Measurements from ENCODE around the gene LRRC75B.

The LRRC75B gene

DNA sequence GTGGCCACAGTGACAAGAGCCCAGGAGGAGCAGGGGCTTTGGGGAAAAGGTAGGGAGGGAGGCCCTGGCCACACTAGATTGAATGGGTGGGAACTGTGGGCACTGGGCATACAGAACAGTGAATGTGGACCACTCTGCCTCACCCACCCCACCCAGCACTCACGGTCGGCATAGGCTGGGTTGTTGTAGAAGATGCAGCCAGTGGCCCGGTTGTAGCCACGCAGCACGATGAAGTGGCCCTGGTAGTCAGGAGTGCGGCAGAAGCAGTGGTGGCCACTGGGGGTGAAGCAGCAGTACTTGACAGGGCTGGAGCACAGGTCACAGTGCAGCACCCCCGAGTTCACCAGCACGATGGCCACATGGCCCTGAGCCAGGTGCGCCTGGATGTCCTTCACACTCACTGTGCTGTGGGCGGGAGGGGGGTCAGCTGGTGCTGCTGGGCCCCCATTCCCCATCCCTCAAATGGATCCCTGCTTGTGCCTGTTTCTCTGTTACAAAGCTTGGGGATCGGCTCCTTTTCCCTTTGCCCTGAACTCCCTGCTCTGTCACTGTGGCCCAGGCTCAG, 49.1 kb downstream of the LRRC75B start:
- TF ChIP-seq EZH2 (IDR thresholded peaks at IDR 0.05; ENCODE audit: borderline replicate concordance, low read length) = no peak
- TF ChIP-seq, protein P1, sequence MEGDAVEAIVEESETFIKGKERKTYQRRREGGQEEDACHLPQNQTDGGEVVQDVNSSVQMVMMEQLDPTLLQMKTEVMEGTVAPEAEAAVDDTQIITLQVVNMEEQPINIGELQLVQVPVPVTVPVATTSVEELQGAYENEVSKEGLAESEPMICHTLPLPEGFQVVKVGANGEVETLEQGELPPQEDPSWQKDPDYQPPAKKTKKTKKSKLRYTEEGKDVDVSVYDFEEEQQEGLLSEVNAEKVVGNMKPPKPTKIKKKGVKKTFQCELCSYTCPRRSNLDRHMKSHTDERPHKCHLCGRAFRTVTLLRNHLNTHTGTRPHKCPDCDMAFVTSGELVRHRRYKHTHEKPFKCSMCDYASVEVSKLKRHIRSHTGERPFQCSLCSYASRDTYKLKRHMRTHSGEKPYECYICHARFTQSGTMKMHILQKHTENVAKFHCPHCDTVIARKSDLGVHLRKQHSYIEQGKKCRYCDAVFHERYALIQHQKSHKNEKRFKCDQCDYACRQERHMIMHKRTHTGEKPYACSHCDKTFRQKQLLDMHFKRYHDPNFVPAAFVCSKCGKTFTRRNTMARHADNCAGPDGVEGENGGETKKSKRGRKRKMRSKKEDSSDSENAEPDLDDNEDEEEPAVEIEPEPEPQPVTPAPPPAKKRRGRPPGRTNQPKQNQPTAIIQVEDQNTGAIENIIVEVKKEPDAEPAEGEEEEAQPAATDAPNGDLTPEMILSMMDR (IDR thresholded peaks at IDR 0.05; ENCODE audit: low read length) = no peak
- Histone ChIP-seq H3K9me3 (ENCODE audit: low read length) (no peaks in the 10 kb centered on the region), H3K4me1 (ENCODE audit: insufficient read depth, low read length, severe bottlenecking) (no peaks in the 10 kb centered on the region), H3K27ac (ENCODE audit: low read depth, low read length, poor library complexity, severe bottlenecking) (no peak overlapping the region), H2AFZ (ENCODE audit: low read length) (no peak overlapping the region), H3K27me3 (ENCODE audit: insufficient read depth, low read length) (no peaks in the 10 kb centered on the region), H3K9ac (ENCODE audit: low read length) (no peak overlapping the region), H3K4me3 (ENCODE audit: low read depth, low read length, poor library complexity, severe bottlenecking) (no peak overlapping the region), H4K20me1 (ENCODE audit: insufficient read depth, low read length) (no peaks in the 10 kb centered on the region), H3K79me2 (ENCODE audit: insufficient read depth, low read length) (no peaks in the 10 kb centered on the region), H3F3A (ENCODE audit: insufficient read depth, low read length) (no peaks in the 10 kb centered on the region), H3K36me3 (ENCODE audit: insufficient read depth, low read length) (peaks cover 82% of the 10 kb centered on the region), H3K4me2 (ENCODE audit: low read length) (no peak overlapping the region), H3K9me2 (ENCODE audit: low read depth, low read length) (no peaks in the 10 kb centered on the region)

DNA sequence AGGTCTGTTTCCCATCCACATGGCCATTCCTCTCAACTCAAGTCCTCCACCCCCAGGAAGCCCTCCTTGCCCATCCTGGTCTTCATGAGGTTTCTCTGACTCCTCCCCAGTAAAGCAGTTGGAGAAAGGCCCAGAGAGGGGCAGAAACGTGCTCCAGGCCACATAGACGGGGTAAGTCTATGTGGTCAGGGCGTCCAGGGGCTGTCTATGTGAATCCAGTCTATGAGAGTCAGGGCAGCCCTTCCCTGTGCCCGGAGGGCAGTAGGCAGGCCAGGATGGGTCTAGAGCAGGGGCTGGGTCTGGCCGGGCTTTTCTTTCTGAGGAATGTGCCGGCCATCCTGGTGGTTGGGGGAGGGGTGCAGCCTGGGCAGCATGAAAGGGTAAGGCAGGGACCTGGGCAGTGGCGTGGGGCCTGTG, 49.7 kb downstream of the LRRC75B start:
- H3K27me3 ChIP-seq (ENCODE audit: insufficient read depth, low read length) = no peaks in the 10 kb centered on the region
- H3K27ac ChIP-seq (ENCODE audit: low read depth, low read length, poor library complexity, severe bottlenecking) = no peak overlapping the region
- H3K9me3 ChIP-seq (ENCODE audit: low read length) = no peaks in the 10 kb centered on the region
- H3K4me3 ChIP-seq (ENCODE audit: low read depth, low read length, poor library complexity, severe bottlenecking) = no peak overlapping the region
- no peaks in the 10 kb centered on the region for H3K9me2 ChIP-seq (ENCODE audit: low read depth, low read length)
- H3F3A ChIP-seq (ENCODE audit: insufficient read depth, low read length) = no peaks in the 10 kb centered on the region
- TF ChIP-seq, protein P1 (IDR thresholded peaks at IDR 0.05; ENCODE audit: low read length) = no peak
- TF ChIP-seq EZH2 (IDR thresholded peaks at IDR 0.05; ENCODE audit: borderline replicate concordance, low read length) = no peak
- no peaks in the 10 kb centered on the region for H3K79me2 ChIP-seq (ENCODE audit: insufficient read depth, low read length)
- H2AFZ ChIP-seq (ENCODE audit: low read length) = no peak overlapping the region
- no peak overlapping the region for H3K9ac ChIP-seq (ENCODE audit: low read length)
- no peaks in the 10 kb centered on the region for H4K20me1 ChIP-seq (ENCODE audit: insufficient read depth, low read length)
- peaks cover 77% of the 10 kb centered on the region for H3K36me3 ChIP-seq (ENCODE audit: insufficient read depth, low read length)
- no peaks in the 10 kb centered on the region for H3K4me1 ChIP-seq (ENCODE audit: insufficient read depth, low read length, severe bottlenecking)
- H3K4me2 ChIP-seq (ENCODE audit: low read length) = no peak overlapping the region

DNA sequence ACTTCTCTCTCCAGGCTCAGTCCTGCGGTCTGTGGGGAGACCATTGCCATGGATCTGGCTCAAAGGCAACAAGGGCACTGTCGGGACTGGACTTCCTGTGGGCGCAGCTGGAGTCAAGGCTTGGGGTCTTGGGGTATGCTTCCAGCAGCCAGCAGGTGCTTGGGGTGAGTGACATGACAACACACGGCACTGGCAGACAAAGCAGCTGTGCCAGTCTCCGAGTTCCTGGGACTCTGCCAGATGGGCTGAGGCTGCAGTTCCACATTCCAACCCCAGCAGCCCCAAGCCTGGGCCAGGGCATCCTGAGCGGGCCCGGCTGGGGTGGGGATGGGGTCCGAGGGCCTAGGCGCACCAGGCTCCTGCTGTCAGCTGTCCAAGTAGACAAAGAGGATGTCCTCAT, 50.2 kb downstream of the LRRC75B start:
- Histone ChIP-seq H3K79me2 (ENCODE audit: insufficient read depth, low read length) (no peaks in the 10 kb centered on the region), H3K4me3 (ENCODE audit: low read depth, low read length, poor library complexity, severe bottlenecking) (no peak overlapping the region), H3K36me3 (ENCODE audit: insufficient read depth, low read length) (peaks cover 72% of the 10 kb centered on the region), H3K9ac (ENCODE audit: low read length) (no peak overlapping the region), H4K20me1 (ENCODE audit: insufficient read depth, low read length) (no peaks in the 10 kb centered on the region), H3F3A (ENCODE audit: insufficient read depth, low read length) (no peaks in the 10 kb centered on the region), H3K9me2 (ENCODE audit: low read depth, low read length) (no peaks in the 10 kb centered on the region), H3K27ac (ENCODE audit: low read depth, low read length, poor library complexity, severe bottlenecking) (no peak overlapping the region), H2AFZ (ENCODE audit: low read length) (no peak overlapping the region), H3K4me2 (ENCODE audit: low read length) (no peak overlapping the region), H3K27me3 (ENCODE audit: insufficient read depth, low read length) (no peaks in the 10 kb centered on the region), H3K4me1 (ENCODE audit: insufficient read depth, low read length, severe bottlenecking) (no peaks in the 10 kb centered on the region), H3K9me3 (ENCODE audit: low read length) (no peaks in the 10 kb centered on the region)
- no peak for TF ChIP-seq EZH2 (IDR thresholded peaks at IDR 0.05; ENCODE audit: borderline replicate concordance, low read length)
- TF ChIP-seq, protein P1 (IDR thresholded peaks at IDR 0.05; ENCODE audit: low read length) = no peak
